Astrocyte (in vitro differentiated cells and primary cell): ENCODE data around the gene THADA. TPM values are rescaled to one million over a fixed set of nuclear protein-coding genes. Genes with fewer than 3 reads are reported as not detected.

Experiments used
- DNase-seq: peaks from one replicate; pipeline ENCODE4 v3.0.0-alpha.2; 2010; ENCODE audit warnings: low read depth
- FAIRE-seq: peaks from 2 replicates; lab custom pipeline; 2011; peaks lifted over from hg19 to GRCh38; lab: Jason Lieb, UNC
- H2AFZ ChIP-seq: 2 replicates; pipeline ENCODE4 v1.6.0; 2012; ENCODE audit warnings: low read depth, low read length, inconsistent platforms
- H3K27ac ChIP-seq: 2 replicates; pipeline ENCODE4 v1.5.1; 2011; ENCODE audit warnings: low read depth, low read length, inconsistent platforms
- H3K27me3 ChIP-seq: 2 replicates; pipeline ENCODE4 v1.6.0; 2011; ENCODE audit warnings: low read length, inconsistent platforms; ENCODE audit not compliant: insufficient read depth
- H3K36me3 ChIP-seq: 2 replicates; pipeline ENCODE4 v1.5.1; 2011; ENCODE audit warnings: low read length, inconsistent platforms; ENCODE audit not compliant: insufficient read depth
- H3K4me1 ChIP-seq: 2 replicates; pipeline ENCODE4 v1.5.1; 2011; ENCODE audit warnings: low read length, inconsistent platforms; ENCODE audit not compliant: insufficient read depth
- H3K4me2 ChIP-seq: 2 replicates; pipeline ENCODE4 v1.6.0; 2012; ENCODE audit warnings: low read length, inconsistent platforms
- H3K4me3 ChIP-seq: 2 replicates; pipeline ENCODE4 v1.5.1; 2011; ENCODE audit warnings: low read depth, mild to moderate bottlenecking, low read length, inconsistent platforms; ENCODE audit not compliant: insufficient read depth
- H3K79me2 ChIP-seq: 2 replicates; pipeline ENCODE4 v1.6.0; 2012; ENCODE audit warnings: mild to moderate bottlenecking, low read length, inconsistent platforms; ENCODE audit not compliant: insufficient read depth
- H3K9ac ChIP-seq: 2 replicates; pipeline ENCODE4 v1.6.0; 2012; ENCODE audit warnings: mild to moderate bottlenecking, low read length, inconsistent platforms
- H3K9me3 ChIP-seq: 2 replicates; pipeline ENCODE4 v1.5.1; 2012; ENCODE audit warnings: low read depth, mild to moderate bottlenecking, low read length, inconsistent platforms; ENCODE audit not compliant: insufficient read depth
- H4K20me1 ChIP-seq: 2 replicates; pipeline ENCODE4 v1.6.0; 2012; ENCODE audit warnings: low read length, inconsistent platforms; ENCODE audit not compliant: insufficient read depth
- H3K27ac Mint-ChIP-seq: one replicate; pipeline ENCODE4 v1.8.0; 2021; ENCODE audit warnings: mild to moderate bottlenecking, mixed read lengths; ENCODE audit not compliant: unreplicated experiment
- H3K27me3 Mint-ChIP-seq: one replicate; pipeline ENCODE4 v1.8.0; 2021; ENCODE audit warnings: low read depth, mixed read lengths; ENCODE audit not compliant: unreplicated experiment
- H3K36me3 Mint-ChIP-seq: one replicate; pipeline ENCODE4 v1.8.0; 2021; ENCODE audit warnings: low read depth, mixed read lengths; ENCODE audit not compliant: unreplicated experiment
- H3K4me1 Mint-ChIP-seq: one replicate; pipeline ENCODE4 v1.8.0; 2021; ENCODE audit warnings: low read depth, mixed read lengths; ENCODE audit not compliant: unreplicated experiment
- H3K4me3 Mint-ChIP-seq: one replicate; pipeline ENCODE4 v1.8.0; 2021; ENCODE audit warnings: mild to moderate bottlenecking, moderate library complexity, mixed read lengths; ENCODE audit not compliant: unreplicated experiment
- H3K9me3 Mint-ChIP-seq: one replicate; pipeline ENCODE4 v1.8.0; 2021; ENCODE audit warnings: mild to moderate bottlenecking, mixed read lengths; ENCODE audit not compliant: unreplicated experiment
- EZH2 ChIP-seq: IDR thresholded peaks from 2 replicates; pipeline ENCODE4 v1.6.1; 2012; ENCODE audit warnings: mild to moderate bottlenecking, low read length, inconsistent platforms; ENCODE audit not compliant: insufficient read depth
- total RNA-seq: library from RNA; stranded (reverse); gene quantifications from 2 replicates; pipeline ENCODE4 v1.2.1, GENCODE V29; 2021
- TF ChIP-seq, protein P1 (sequence below): IDR thresholded peaks from 2 replicates; pipeline ENCODE4 v1.5.1; 2011; ENCODE audit warnings: low read depth, mild to moderate bottlenecking, inconsistent platforms, low read length, moderate library complexity; ENCODE audit not compliant: insufficient read depth

The THADA gene
- total RNA-seq, 1 donor from 2014 or later, result 16.2 TPM

DNA sequence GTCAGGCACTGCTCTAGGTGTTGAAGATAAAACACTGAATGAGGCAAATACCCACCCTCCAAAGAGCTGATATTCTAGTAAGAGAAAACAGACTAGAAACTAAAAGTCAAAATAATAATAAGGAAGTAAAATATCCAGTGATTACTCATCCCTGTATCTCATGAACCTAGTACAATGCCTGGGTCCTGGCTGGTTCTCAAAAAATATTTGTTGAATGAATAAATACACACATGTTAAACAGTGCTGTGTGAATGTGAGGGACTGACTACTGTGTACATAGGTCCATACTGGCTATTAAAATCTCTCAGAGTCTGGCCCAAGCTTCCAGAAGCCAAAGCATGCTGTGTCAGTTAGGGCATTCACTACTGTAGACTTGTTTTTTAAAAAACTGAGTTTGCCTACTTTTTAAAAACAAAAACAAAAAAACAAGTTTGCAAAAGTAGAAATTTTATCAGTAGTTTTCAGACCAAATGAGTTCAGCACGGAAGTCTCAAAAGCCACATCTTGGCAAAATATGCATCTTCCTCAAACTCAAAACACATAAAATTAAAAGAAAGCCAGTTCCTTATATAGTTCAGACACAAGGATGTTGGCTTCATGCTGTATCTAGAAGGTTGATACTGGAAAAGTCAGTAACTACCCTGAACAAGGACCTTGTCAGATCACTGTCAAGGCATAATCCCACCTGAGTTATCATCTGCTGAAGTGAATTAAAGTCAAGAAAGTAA lies 136.2 kb downstream of the THADA start:
- Mint-ChIP-seq H3K36me3 (no peaks in the 10 kb centered on the region), H3K9me3 (no peaks in the 10 kb centered on the region), H3K27ac (no peak overlapping the region), H3K4me3 (no peak overlapping the region), H3K4me1 (peaks cover 29% of the 10 kb centered on the region), H3K27me3 (no peaks in the 10 kb centered on the region)
- H3K4me2 ChIP-seq, result no peak overlapping the region
- FAIRE-seq (no peak), DNase-seq (peak; percentile 44)
- H3K4me3 ChIP-seq, result no peak overlapping the region
- H4K20me1 ChIP-seq, result no peaks in the 10 kb centered on the region
- H3K9me3 ChIP-seq, result no peaks in the 10 kb centered on the region
- TF ChIP-seq, protein P1, sequence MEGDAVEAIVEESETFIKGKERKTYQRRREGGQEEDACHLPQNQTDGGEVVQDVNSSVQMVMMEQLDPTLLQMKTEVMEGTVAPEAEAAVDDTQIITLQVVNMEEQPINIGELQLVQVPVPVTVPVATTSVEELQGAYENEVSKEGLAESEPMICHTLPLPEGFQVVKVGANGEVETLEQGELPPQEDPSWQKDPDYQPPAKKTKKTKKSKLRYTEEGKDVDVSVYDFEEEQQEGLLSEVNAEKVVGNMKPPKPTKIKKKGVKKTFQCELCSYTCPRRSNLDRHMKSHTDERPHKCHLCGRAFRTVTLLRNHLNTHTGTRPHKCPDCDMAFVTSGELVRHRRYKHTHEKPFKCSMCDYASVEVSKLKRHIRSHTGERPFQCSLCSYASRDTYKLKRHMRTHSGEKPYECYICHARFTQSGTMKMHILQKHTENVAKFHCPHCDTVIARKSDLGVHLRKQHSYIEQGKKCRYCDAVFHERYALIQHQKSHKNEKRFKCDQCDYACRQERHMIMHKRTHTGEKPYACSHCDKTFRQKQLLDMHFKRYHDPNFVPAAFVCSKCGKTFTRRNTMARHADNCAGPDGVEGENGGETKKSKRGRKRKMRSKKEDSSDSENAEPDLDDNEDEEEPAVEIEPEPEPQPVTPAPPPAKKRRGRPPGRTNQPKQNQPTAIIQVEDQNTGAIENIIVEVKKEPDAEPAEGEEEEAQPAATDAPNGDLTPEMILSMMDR, result no peak
- no peak for TF ChIP-seq EZH2
- no peaks in the 10 kb centered on the region for H3K27me3 ChIP-seq
- H3K9ac ChIP-seq, result no peak overlapping the region
- no peak overlapping the region for H2AFZ ChIP-seq
- no peaks in the 10 kb centered on the region for H3K36me3 ChIP-seq
- no peaks in the 10 kb centered on the region for H3K79me2 ChIP-seq
- peaks cover 49% of the 10 kb centered on the region for H3K4me1 ChIP-seq
- no peak overlapping the region for H3K27ac ChIP-seq

DNA sequence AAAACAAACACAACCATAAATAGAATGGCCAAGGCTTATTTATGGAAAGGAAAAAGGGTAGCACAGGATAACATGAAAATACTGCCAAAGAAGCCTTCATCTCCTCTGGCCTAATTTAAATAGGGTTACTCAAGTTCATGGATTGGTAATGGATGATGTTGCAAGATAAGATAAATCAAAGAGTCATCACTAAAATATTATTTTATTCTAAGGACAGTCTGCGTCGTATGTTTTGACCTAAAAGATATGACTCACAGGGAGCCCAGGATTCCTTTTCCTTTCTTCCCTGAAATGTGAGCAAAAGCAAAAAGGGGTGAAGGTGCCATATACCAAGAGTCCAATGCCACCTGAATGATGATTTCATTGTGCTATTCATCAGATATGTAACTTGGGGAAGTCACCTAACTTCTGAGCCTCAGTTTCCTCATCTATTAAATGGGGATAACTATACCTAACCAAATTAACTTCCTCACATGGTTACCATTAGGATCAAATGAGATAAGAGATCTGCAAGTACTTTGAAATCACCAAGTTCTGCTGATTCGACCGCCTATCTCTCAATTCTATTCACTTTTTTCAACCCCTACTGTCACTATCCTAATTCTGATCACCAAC lies 137.7 kb downstream of the THADA start:
- Histone ChIP-seq H3K9me3 (no peaks in the 10 kb centered on the region), H3K4me3 (no peak overlapping the region), H4K20me1 (peaks cover 3% of the 10 kb centered on the region), H3K9ac (no peak overlapping the region), H3K4me2 (peak overlapping the region; percentile 43), H3K27me3 (no peaks in the 10 kb centered on the region), H3K79me2 (no peaks in the 10 kb centered on the region), H3K4me1 (peaks cover 36% of the 10 kb centered on the region), H3K27ac (peak overlapping the region; percentile 20), H2AFZ (no peak overlapping the region), H3K36me3 (no peaks in the 10 kb centered on the region)
- Mint-ChIP-seq H3K27me3 (no peaks in the 10 kb centered on the region), H3K27ac (peak overlapping the region; percentile 34), H3K4me3 (no peak overlapping the region), H3K4me1 (peaks cover 26% of the 10 kb centered on the region), H3K36me3 (no peaks in the 10 kb centered on the region), H3K9me3 (no peaks in the 10 kb centered on the region)
- DNase-seq (peak; percentile 74), FAIRE-seq (no peak)
- TF ChIP-seq, protein P1, result no peak
- TF ChIP-seq EZH2, result no peak
